SK-N-SH treated with all-trans-retinoic acid at 6 μM for 48 hours (cell line): ENCODE data around the gene APBA2.

Experiments used
- ARNTL ChIP-seq: fragments of 450-650 bp; formaldehyde crosslinking; IDR thresholded peaks from 2 replicates; pipeline ENCODE4 v1.5.0; 2020; ENCODE audit warnings: low read depth, mild to moderate bottlenecking, moderate library complexity, borderline replicate concordance
- BACH2 ChIP-seq: fragments of 250-450 bp; sonication (Bioruptor Pico); IDR thresholded peaks from 2 replicates; pipeline ENCODE4 v1.9.0; 2021; ENCODE audit warnings: mild to moderate bottlenecking, borderline replicate concordance
- ESRRG ChIP-seq: fragments of 250-450 bp; sonication (Bioruptor Pico); IDR thresholded peaks from 2 replicates; pipeline ENCODE4 v1.6.1; 2021; ENCODE audit warnings: mild to moderate bottlenecking
- ISL1 ChIP-seq: fragments of 250-450 bp; sonication (Bioruptor Pico); IDR thresholded peaks from 2 replicates; pipeline ENCODE4 v2.1.2; 2022; ENCODE audit warnings: mild to moderate bottlenecking, moderate library complexity
- OSR1 ChIP-seq: fragments of 250-450 bp; sonication (Bioruptor Pico); IDR thresholded peaks from 2 replicates; pipeline ENCODE4 v1.8.0; 2022; ENCODE audit warnings: moderate library complexity, mild to moderate bottlenecking, inconsistent platforms
- PPARA ChIP-seq: fragments of 250-450 bp; sonication (Bioruptor Pico); IDR thresholded peaks from 2 replicates; pipeline ENCODE4 v1.5.0; 2020; ENCODE audit warnings: mild to moderate bottlenecking, borderline replicate concordance
- RARB ChIP-seq: fragments of 250-450 bp; sonication (Bioruptor Pico); IDR thresholded peaks from 2 replicates; pipeline ENCODE4 v1.8.0; 2021; ENCODE audit warnings: mild to moderate bottlenecking, moderate library complexity
- TCF4 ChIP-seq: fragments of 250-450 bp; sonication (Bioruptor Pico); IDR thresholded peaks from 2 replicates; pipeline ENCODE4 v1.8.0; 2021; ENCODE audit warnings: mild to moderate bottlenecking, moderate library complexity, borderline replicate concordance
- ZFP3 ChIP-seq: fragments of 250-450 bp; sonication (Bioruptor Pico); IDR thresholded peaks from 2 replicates; pipeline ENCODE4 v1.5.0; 2020; ENCODE audit warnings: mild to moderate bottlenecking, moderate library complexity
- ZFP30 ChIP-seq: fragments of 450-650 bp; formaldehyde crosslinking; IDR thresholded peaks from 2 replicates; pipeline ENCODE4 v1.5.0; 2022; ENCODE audit warnings: mild to moderate bottlenecking, moderate library complexity
- ZNF565 ChIP-seq: fragments of 450-650 bp; formaldehyde crosslinking; conservative IDR thresholded peaks from 2 replicates; pipeline ENCODE4 v1.5.0; 2020; ENCODE audit warnings: low read depth, mild to moderate bottlenecking, moderate library complexity
- TF ChIP-seq, protein P1 (sequence below): fragments of 250-450 bp; sonication (Bioruptor Pico); IDR thresholded peaks from 2 replicates; pipeline ENCODE4 v1.5.1; 2021; ENCODE audit warnings: mild to moderate bottlenecking, moderate library complexity
- TF ChIP-seq, protein P2 (sequence below): fragments of 250-450 bp; sonication (Bioruptor Pico); IDR thresholded peaks from 2 replicates; pipeline ENCODE4 v1.8.0; 2020; ENCODE audit warnings: mild to moderate bottlenecking, moderate library complexity, borderline replicate concordance
- TF ChIP-seq, protein P3 (sequence below): fragments of 250-450 bp; sonication (Bioruptor Pico); IDR thresholded peaks from 2 replicates; pipeline ENCODE4 v1.5.1; 2020; ENCODE audit warnings: low read depth, mild to moderate bottlenecking, moderate library complexity

DNA sequence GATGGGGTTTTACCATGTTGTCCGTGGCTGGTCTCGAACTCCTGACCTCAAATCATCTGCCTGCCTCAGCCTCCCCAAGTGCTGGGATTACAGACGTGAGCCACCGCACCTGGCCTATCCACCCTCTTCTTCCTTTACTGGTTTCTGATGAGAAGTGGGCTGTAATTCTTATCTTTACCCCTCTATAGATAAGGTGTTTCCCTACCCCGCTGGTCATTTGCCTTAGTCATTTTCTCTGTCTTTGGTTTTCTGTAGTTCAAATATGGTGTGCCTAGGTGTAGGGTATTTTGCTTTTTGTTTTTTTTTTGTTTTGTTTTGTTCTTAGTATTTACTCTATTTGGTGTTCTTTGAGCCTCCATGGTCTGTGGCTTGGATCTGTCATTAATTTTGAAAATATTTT lies 41.3 kb downstream of the APBA2 start:
- TF ChIP-seq ZFP30 (CRISPR knock-in tag) (no peak), ARNTL (CRISPR knock-in tag) (no peak), ZFP3 (CRISPR knock-in tag) (no peak), RARB (CRISPR knock-in tag) (no peak), PPARA (CRISPR knock-in tag) (no peak), BACH2 (CRISPR knock-in tag) (no peak), TCF4 (CRISPR knock-in tag) (no peak), ZNF565 (no peak), OSR1 (no peak), ISL1 (CRISPR knock-in tag) (no peak), ESRRG (CRISPR knock-in tag) (no peak)
- TF ChIP-seq, protein P1, sequence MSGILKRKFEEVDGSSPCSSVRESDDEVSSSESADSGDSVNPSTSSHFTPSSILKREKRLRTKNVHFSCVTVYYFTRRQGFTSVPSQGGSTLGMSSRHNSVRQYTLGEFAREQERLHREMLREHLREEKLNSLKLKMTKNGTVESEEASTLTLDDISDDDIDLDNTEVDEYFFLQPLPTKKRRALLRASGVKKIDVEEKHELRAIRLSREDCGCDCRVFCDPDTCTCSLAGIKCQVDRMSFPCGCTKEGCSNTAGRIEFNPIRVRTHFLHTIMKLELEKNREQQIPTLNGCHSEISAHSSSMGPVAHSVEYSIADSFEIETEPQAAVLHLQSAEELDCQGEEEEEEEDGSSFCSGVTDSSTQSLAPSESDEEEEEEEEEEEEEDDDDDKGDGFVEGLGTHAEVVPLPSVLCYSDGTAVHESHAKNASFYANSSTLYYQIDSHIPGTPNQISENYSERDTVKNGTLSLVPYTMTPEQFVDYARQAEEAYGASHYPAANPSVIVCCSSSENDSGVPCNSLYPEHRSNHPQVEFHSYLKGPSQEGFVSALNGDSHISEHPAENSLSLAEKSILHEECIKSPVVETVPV = no peak
- TF ChIP-seq, protein P2, sequence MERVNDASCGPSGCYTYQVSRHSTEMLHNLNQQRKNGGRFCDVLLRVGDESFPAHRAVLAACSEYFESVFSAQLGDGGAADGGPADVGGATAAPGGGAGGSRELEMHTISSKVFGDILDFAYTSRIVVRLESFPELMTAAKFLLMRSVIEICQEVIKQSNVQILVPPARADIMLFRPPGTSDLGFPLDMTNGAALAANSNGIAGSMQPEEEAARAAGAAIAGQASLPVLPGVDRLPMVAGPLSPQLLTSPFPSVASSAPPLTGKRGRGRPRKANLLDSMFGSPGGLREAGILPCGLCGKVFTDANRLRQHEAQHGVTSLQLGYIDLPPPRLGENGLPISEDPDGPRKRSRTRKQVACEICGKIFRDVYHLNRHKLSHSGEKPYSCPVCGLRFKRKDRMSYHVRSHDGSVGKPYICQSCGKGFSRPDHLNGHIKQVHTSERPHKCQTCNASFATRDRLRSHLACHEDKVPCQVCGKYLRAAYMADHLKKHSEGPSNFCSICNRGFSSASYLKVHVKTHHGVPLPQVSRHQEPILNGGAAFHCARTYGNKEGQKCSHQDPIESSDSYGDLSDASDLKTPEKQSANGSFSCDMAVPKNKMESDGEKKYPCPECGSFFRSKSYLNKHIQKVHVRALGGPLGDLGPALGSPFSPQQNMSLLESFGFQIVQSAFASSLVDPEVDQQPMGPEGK (CRISPR knock-in tag) = no peak
- TF ChIP-seq, protein P3, sequence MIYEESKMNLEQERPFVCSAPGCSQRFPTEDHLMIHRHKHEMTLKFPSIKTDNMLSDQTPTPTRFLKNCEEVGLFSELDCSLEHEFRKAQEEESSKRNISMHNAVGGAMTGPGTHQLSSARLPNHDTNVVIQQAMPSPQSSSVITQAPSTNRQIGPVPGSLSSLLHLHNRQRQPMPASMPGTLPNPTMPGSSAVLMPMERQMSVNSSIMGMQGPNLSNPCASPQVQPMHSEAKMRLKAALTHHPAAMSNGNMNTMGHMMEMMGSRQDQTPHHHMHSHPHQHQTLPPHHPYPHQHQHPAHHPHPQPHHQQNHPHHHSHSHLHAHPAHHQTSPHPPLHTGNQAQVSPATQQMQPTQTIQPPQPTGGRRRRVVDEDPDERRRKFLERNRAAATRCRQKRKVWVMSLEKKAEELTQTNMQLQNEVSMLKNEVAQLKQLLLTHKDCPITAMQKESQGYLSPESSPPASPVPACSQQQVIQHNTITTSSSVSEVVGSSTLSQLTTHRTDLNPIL (CRISPR knock-in tag) = no peak
